Pancreas (tissue), 10 donors: ENCODE data around the gene FSTL4. TPM values are rescaled to one million over a fixed set of nuclear protein-coding genes. Genes with fewer than 3 reads are reported as not detected.

ENCODE experiments used
- ATAC-seq, 4 donors: fragments of 200-7000 bp; cut with Tn5 transposase; one replicate each; pipeline versions ENCODE4 v1.8.0 to v1.9.1; 2020; ENCODE audit warnings: mild to moderate bottlenecking in 4 of 4, moderate library complexity in 4 of 4
- DNase-seq, 6 donors: peaks; one replicate each; pipeline ENCODE4 v3.0.0-alpha.2; 2020
- FAIRE-seq: peaks from 2 replicates; lab custom pipeline; 2012; peaks lifted over from hg19 to GRCh38; lab: Jason Lieb, UNC
- H3K27ac ChIP-seq, 4 donors: fragments of 200-600 bp; sonication (generic); 1 replicate in 3 of 4; 2 replicates in 1 of 4; pipeline versions ENCODE4 v1.5.0 to v1.8.0; 2020
- H3K27me3 ChIP-seq, 4 donors: fragments of 200-600 bp; one replicate each; pipeline ENCODE4 v1.8.0; 2021
- H3K36me3 ChIP-seq, 3 donors: fragments of 200-600 bp; sonication (generic) in 1 of 3; one replicate each; pipeline versions ENCODE4 v1.5.0 to v1.8.0; 2020 to 2021
- H3K4me1 ChIP-seq, 3 donors: fragments of 200-600 bp; one replicate each; pipeline ENCODE4 v1.8.0; 2021
- H3K4me3 ChIP-seq, 4 donors: fragments of 200-600 bp; sonication (generic) in 2 of 4; one replicate each; pipeline versions ENCODE4 v1.5.0 to v1.8.0; 2020 to 2021
- H3K9me3 ChIP-seq, 4 donors: fragments of 200-600 bp; one replicate each; pipeline ENCODE4 v1.8.0; 2021
- CTCF ChIP-seq, 4 donors: fragments of 200-600 bp; sonication (generic) in 3 of 4; IDR thresholded peaks; one replicate each; pipeline versions ENCODE4 v1.5.0 to v1.8.0; 2021; ENCODE audit warnings: antibody characterized with exemption in 4 of 4
- WGBS, 2 donors: extraction: QIAGEN DNeasy Blood & Tissue Kit; methylation state at CpG; one replicate each; pipeline ENCODE4 v1.1.7; 2013; 5-methylcytosine and 5-hydroxymethylcytosine counted together
- intact Hi-C, 3 donors: fragments of 100-400 bp; cut with DNase I; formaldehyde crosslinking; loops; one replicate each; pipeline versions ENCODE4 v1.11.1 to v1.14.2; 2022
- polyA plus RNA-seq, 2 donors: library from polyadenylated mRNA; stranded (reverse); fragments of 200-250 nt; gene quantifications; one replicate each; pipeline ENCODE4 v1.2.3, GENCODE V29; 2013
- total RNA-seq, 6 donors: library from RNA; stranded (reverse); fragmentation: NEBNext Ultra II Directional in 4 of 6; extraction: Animal tissue kit (Norgen Biotek cat#: 25700) in 4 of 6; gene quantifications; one replicate each; pipeline versions ENCODE4 v1.2.1 to v1.2.4, GENCODE V29; 2021 to 2023
- donor health status: healthy with polysubstance abuse.
- donor health status: DM: no; HTN: no; CAD: no; lungs with moderate emphysema.
- donor health status: DM: no; HTN: no; CAD: no.
- donor health status: control.
- donor health status: control.
- donor health status: Bipolar disorder and iron deficiency.
- donor health status: DM: yes; HTN: yes; CAD: no.
- donor health status: DM: no; HTN: no; CAD: no.
- donor health status: DM: no; HTN: no; CAD: no.
- donor health status: DM: yes; HTN: yes; CAD: no.

The FSTL4 gene
- total and polyA plus RNA-seq, 8 donors: 0.68 to 2.4 (median 1.4) TPM

- intact Hi-C loops: loop anchor here in 1 of 3 donors (10.0 kb wide), 1 partner anchor 182 kb away; no protein-coding TSS in a partner anchor
- Histone ChIP-seq H3K4me1 (peaks cover 6 to 10% (median 7%) of the 10 kb centered on the region in 3 donors), H3K4me3 (no peak overlapping the region), H3K27me3 (no peaks in the 10 kb centered on the region), H3K27ac (no peak overlapping the region), H3K9me3 (no peaks in the 10 kb centered on the region), H3K36me3 (no peaks in the 10 kb centered on the region)
- no peak for FAIRE-seq
- no peak for ATAC-seq
- TF ChIP-seq CTCF (IDR thresholded peaks at IDR 0.05): no peak
- WGBS, 2 donors: 94 to 95% methylated on average over 2 of the region's 2 CpGs
- DNase-seq: no peak
Measured at GRCh38 chr5:133606835-133607234, 5.5 kb downstream of the FSTL4 start.

- H3K9me3 ChIP-seq: no peaks in the 10 kb centered on the region
- no peak for FAIRE-seq
- no peak overlapping the region for H3K27ac ChIP-seq
- no peaks in the 10 kb centered on the region for H3K4me1 ChIP-seq
- DNase-seq: no peak
- H3K36me3 ChIP-seq: no peaks in the 10 kb centered on the region
- intact Hi-C loops: loop anchor here in 1 of 3 donors (10.0 kb wide), 1 partner anchor 181 kb away; no protein-coding TSS in a partner anchor
- no peaks in the 10 kb centered on the region for H3K27me3 ChIP-seq
- TF ChIP-seq CTCF (IDR thresholded peaks at IDR 0.05): no peak
- H3K4me3 ChIP-seq: no peak overlapping the region
- no peak for ATAC-seq
Measured at GRCh38 chr5:133605323-133605722, 7.0 kb downstream of the FSTL4 start.

GRCh38 chr5:133603711-133604110 lies 8.6 kb downstream of the FSTL4 start:
- 72 to 76% methylated on average over 6 of the region's 6 CpGs for WGBS, 2 donors
- Histone ChIP-seq H3K9me3 (no peaks in the 10 kb centered on the region), H3K27ac (no peak overlapping the region), H3K36me3 (no peaks in the 10 kb centered on the region), H3K4me1 (no peaks in the 10 kb centered on the region), H3K4me3 (no peak overlapping the region), H3K27me3 (no peaks in the 10 kb centered on the region)
- TF ChIP-seq CTCF (IDR thresholded peaks at IDR 0.05): no peak
- intact Hi-C loops: loop anchor here in 1 of 3 donors (10.0 kb wide), 1 partner anchor 179 kb away; no protein-coding TSS in a partner anchor
- DNase-seq (no peak), ATAC-seq (no peak), FAIRE-seq (no peak)

GRCh38 chr5:133602835-133603380 lies 9.4 kb downstream of the FSTL4 start:
- H3K9me3 ChIP-seq: no peaks in the 10 kb centered on the region
- DNase-seq (no peak), FAIRE-seq (no peak), ATAC-seq (no peak)
- H3K36me3 ChIP-seq: no peaks in the 10 kb centered on the region
- intact Hi-C loops: loop anchor here in 1 of 3 donors (10.0 kb wide), 1 partner anchor 178 kb away; no protein-coding TSS in a partner anchor
- 66 to 68% methylated on average over 2 of the region's 2 CpGs for WGBS, 2 donors
- no peaks in the 10 kb centered on the region for H3K4me1 ChIP-seq
- H3K27me3 ChIP-seq: no peaks in the 10 kb centered on the region
- TF ChIP-seq CTCF (IDR thresholded peaks at IDR 0.05): no peak
- H3K27ac ChIP-seq: no peak overlapping the region
- H3K4me3 ChIP-seq: no peak overlapping the region

- 70 to 91% methylated on average over 4 to 6 of the region's 6 CpGs for whole genome bisulfite sequencing, 2 donors
- DNase-seq: no peak
Measured at GRCh38 chr5:133599600-133599999, 12.7 kb downstream of the FSTL4 start.

More at GRCh38 chr5:133599600-133599999, 12.7 kb downstream of the FSTL4 start:
- Histone ChIP-seq H3K27me3 (no peaks in the 10 kb centered on the region), H3K4me3 (no peak overlapping the region), H3K4me1 (no peaks in the 10 kb centered on the region), H3K36me3 (no peaks in the 10 kb centered on the region), H3K27ac (no peak overlapping the region), H3K9me3 (no peaks in the 10 kb centered on the region)
- intact Hi-C loops: no loop called here
- ATAC-seq (no peak), FAIRE-seq (no peak)
- TF ChIP-seq CTCF (IDR thresholded peaks at IDR 0.05): no peak
